Neural progenitor cell (in vitro differentiated cells): ENCODE data around the gene DHRS7.

ENCODE experiments used
- EZH2 ChIP-seq: fragments of 200-600 bp; sonication (generic); IDR thresholded peaks from 2 replicates; pipeline ENCODE4 v1.6.1; 2017; ENCODE audit warnings: antibody characterized with exemption, mild to moderate bottlenecking, moderate library complexity
- EZH2phosphoT487 ChIP-seq: fragments of 200-600 bp; sonication (generic); IDR thresholded peaks from 2 replicates; pipeline ENCODE4 v1.6.1; 2017; ENCODE audit warnings: antibody characterized with exemption
- TF ChIP-seq, protein P1 (sequence below): fragments of 200-600 bp; sonication (generic); IDR thresholded peaks from 2 replicates; pipeline ENCODE4 v1.5.1; 2017; ENCODE audit warnings: antibody characterized with exemption, mild to moderate bottlenecking

DNA sequence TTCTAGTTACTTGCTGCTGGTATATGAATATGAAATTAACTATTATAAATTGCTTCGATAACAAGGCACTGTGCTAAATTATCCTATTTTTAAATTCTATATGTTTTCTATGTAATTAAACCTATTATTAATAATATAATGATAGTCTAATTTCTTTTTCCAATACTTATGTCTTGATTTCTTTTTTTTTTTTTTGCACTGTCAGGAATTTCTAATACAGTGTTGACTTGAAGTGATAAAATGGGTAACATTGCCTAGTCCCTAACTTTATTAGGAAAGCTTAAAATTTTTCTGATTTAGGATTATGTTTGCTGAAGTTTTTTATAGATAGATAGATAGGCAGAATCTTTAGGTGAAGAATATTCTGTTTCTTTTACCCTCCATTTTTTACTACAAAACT, 13.6 kb upstream of the DHRS7 start:
- TF ChIP-seq, protein P1, sequence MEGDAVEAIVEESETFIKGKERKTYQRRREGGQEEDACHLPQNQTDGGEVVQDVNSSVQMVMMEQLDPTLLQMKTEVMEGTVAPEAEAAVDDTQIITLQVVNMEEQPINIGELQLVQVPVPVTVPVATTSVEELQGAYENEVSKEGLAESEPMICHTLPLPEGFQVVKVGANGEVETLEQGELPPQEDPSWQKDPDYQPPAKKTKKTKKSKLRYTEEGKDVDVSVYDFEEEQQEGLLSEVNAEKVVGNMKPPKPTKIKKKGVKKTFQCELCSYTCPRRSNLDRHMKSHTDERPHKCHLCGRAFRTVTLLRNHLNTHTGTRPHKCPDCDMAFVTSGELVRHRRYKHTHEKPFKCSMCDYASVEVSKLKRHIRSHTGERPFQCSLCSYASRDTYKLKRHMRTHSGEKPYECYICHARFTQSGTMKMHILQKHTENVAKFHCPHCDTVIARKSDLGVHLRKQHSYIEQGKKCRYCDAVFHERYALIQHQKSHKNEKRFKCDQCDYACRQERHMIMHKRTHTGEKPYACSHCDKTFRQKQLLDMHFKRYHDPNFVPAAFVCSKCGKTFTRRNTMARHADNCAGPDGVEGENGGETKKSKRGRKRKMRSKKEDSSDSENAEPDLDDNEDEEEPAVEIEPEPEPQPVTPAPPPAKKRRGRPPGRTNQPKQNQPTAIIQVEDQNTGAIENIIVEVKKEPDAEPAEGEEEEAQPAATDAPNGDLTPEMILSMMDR = no peak
- no peak for TF ChIP-seq EZH2
- TF ChIP-seq EZH2phosphoT487 = no peak
